Panc1 (cell line): ENCODE results near the gene GTF2H1. TPM values are rescaled to one million over a fixed set of nuclear protein-coding genes. Genes with fewer than 3 reads are reported as not detected.

ENCODE experiments used
- ATAC-seq: fragments of 200-7000 bp; cut with Tn5 transposase; 2 replicates; pipeline ENCODE4 v1.9.1; 2020; ENCODE audit warnings: mild to moderate bottlenecking, moderate library complexity
- BruUV-seq: library from RNA; stranded (reverse); fragments of 400-500 nt; replicated peaks from 2 replicates; lab custom pipeline; 2021; lab: Mats Ljungman, UMichigan
- CTCF ChIA-PET: fragments of 300-600 bp; sonication (Branson Sonifier 250); formaldehyde crosslinking; loops from one replicate; lab custom pipeline; 2022; ENCODE audit warnings: antibody characterized with exemption; lab: Charles Lee
- POLR2A ChIA-PET: fragments of 300-600 bp; sonication (Branson Sonifier 250); formaldehyde crosslinking; loops from one replicate; lab custom pipeline; 2022; ENCODE audit warnings: antibody characterized with exemption; lab: Charles Lee
- DNase-seq: peaks from one replicate; pipeline ENCODE4 v3.0.0-alpha.2; 2010; ENCODE audit warnings: low read depth, low spot score
- H3K27ac ChIP-seq: 2 replicates; pipeline ENCODE4 v1.5.1; 2011; ENCODE audit warnings: mild to moderate bottlenecking, low read length, inconsistent platforms
- H3K27me3 ChIP-seq: fragments of 200-500 bp; sonication (Bioruptor generic); 2 replicates; pipeline ENCODE4 v1.6.0; 2014; ENCODE audit warnings: low read length, inconsistent platforms; ENCODE audit not compliant: control insufficient read depth, insufficient read depth
- H3K36me3 ChIP-seq: fragments of 200-500 bp; sonication (Bioruptor generic); 2 replicates; pipeline ENCODE4 v1.5.1; 2014; ENCODE audit warnings: inconsistent platforms, mild to moderate bottlenecking, low read length, moderate library complexity; ENCODE audit not compliant: control insufficient read depth, insufficient read depth
- H3K4me1 ChIP-seq: 2 replicates; pipeline ENCODE4 v1.5.1; 2011; ENCODE audit warnings: inconsistent platforms, mild to moderate bottlenecking, low read length, moderate library complexity; ENCODE audit not compliant: control insufficient read depth, insufficient read depth
- H3K4me3 ChIP-seq, 2 experiments: 2 replicates each; pipeline ENCODE4 v1.5.1; 2011 to 2012; ENCODE audit warnings: low read depth in 2 of 2, low read length in 2 of 2, mild to moderate bottlenecking in 2 of 2, inconsistent platforms in 1 of 2, moderate library complexity in 1 of 2
- H3K9me3 ChIP-seq: fragments of 200-500 bp; sonication (Bioruptor generic); 2 replicates; pipeline ENCODE4 v1.5.1; 2014; ENCODE audit warnings: low read depth, mild to moderate bottlenecking, inconsistent platforms, low read length, moderate library complexity; ENCODE audit not compliant: control insufficient read depth, insufficient read depth
- POLR2AphosphoS5 ChIP-seq: IDR thresholded peaks from 2 replicates; pipeline ENCODE4 v1.6.1; 2012; ENCODE audit warnings: mild to moderate bottlenecking, low read depth, low read length, moderate library complexity
- SIN3A ChIP-seq: IDR thresholded peaks from 2 replicates; pipeline ENCODE4 v1.6.1; 2012; ENCODE audit warnings: low read depth, mild to moderate bottlenecking, low read length, moderate library complexity, borderline replicate concordance; ENCODE audit not compliant: insufficient read depth
- TCF7L2 ChIP-seq: IDR thresholded peaks from 2 replicates; pipeline ENCODE4 v1.6.1; 2011; ENCODE audit warnings: mild to moderate bottlenecking, low read depth, low read length, inconsistent platforms
- in situ Hi-C: cut with HindIII; loops from 2 replicates; pipeline ENCODE4 v1.10.0; 2016; ENCODE audit warnings: low sequenced_read_pairs, low pct_unique_long_range_greater_than_20kb
- intact Hi-C: fragments of 100-400 bp; cut with micrococcal nuclease; formaldehyde crosslinking; loops from one replicate; pipeline ENCODE4 v1.10.0; 2022; ENCODE audit not compliant: unreplicated experiment
- total RNA-seq: library from RNA; stranded (reverse); gene quantifications from one replicate; pipeline ENCODE4 v1.2.1, GENCODE V29; 2021; ENCODE audit not compliant: unreplicated experiment
- TF ChIP-seq, protein P1 (sequence below): fragments of 450-650 bp; IDR thresholded peaks from 2 replicates; pipeline ENCODE4 v1.5.1; 2017; ENCODE audit warnings: mild to moderate bottlenecking
- TF ChIP-seq, protein P2 (sequence below), 2 experiments: IDR thresholded peaks; 2 replicates each; pipeline ENCODE4 v1.6.1; 2011 to 2012; ENCODE audit warnings: low read depth in 2 of 2, control low read depth in 1 of 2, low read length in 1 of 2, mild to moderate bottlenecking in 1 of 2, moderate library complexity in 1 of 2; ENCODE audit not compliant: insufficient read depth in 1 of 2

The GTF2H1 gene
- total RNA-seq, 1 experiment from 2014 or later, result 60.6 TPM

DNA sequence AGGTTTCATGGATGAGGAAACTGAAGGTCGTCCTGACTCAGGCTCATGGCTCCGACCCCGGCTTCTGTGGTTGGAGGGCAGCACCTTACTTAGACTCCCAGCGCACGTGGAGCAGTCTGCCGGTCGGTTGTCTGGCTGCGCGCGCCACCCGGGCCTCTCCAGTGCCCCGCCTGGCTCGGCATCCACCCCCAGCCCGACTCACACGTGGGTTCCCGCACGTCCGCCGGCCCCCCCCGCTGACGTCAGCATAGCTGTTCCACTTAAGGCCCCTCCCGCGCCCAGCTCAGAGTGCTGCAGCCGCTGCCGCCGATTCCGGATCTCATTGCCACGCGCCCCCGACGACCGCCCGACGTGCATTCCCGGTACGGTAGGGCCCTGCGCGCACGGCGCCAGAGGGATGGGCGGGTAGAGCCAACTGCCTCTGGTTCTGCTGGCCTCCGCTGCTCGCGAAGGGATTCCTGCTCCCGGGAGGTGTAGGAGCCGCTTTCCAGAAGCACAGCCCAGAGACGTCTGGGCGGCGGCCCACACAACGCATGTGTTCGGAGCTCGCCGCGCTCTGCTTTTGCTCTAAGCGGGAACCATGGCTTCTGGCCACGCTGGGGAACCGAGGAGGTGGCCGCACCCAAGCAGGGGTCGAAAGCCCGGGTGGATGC is 72.0 kb downstream of the GTF2H1 start, which contains the start of gene LDHA:
Gene LDHA (plus strand): TSS at position 289 of the 653 bp plus-strand sequence. CDS start 2,280 bp downstream, outside the sequence.
- intact Hi-C loops, result no loop called here
- CTCF ChIA-PET, result interaction anchor here (0.6 kb wide), 1 partner anchor 11 kb away, joined by 7 read pairs; no protein-coding TSS in a partner anchor

DNA sequence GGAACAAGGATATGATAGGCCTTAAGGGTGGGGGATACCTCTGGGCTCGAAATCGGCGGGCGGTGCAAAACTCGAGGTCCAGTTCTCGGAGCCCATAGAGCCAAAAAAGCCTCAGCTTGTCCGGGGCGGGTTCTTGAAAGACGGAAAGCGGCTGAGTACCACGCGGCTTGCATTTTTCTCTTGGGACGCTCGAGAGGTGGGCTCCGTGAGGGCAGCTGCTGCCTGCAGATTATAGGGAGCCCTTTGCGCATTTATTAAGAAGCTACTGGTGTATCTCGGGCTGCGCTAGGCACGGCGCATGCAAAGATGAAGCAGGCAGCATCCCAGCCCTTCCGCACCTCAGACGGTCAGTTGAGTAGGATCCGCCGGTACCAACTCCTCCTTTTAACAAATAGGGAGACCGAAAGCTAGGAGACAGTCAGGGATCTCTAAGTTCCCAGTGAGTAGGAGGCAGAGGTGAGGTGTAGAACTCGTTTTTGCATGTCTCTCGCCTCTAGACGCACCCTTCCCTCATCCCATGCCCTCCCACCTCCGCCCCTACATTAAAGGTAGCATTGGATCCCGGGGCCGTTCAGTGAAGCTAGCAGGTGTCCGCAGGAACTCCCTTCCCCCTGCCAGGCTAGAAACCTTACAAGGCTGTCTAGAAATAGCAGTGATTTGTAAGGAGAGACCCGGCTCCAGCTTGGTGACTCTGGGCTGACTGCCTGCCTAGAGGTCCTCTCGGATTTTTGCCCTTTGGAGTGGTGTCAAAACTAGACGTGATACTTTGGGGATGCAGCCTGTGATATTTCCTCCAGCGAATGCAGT is 72.8 kb downstream of the GTF2H1 start:
- H3K27ac ChIP-seq, result peak overlapping the region; percentile 99
- peaks cover 18% of the 10 kb centered on the region for H3K4me1 ChIP-seq
- DNase-seq, result no peak
- H3K27me3 ChIP-seq, result no peaks in the 10 kb centered on the region
- H3K4me3 ChIP-seq, result peak overlapping the region; percentile 91 to 100
- no peaks in the 10 kb centered on the region for H3K9me3 ChIP-seq
- intact Hi-C loops (no loop called here), in situ Hi-C loops (no loop called here)
- TSS peak; percentile 72 for BruUV-seq
- no peak; the same call in 1 of the 2 replicates for ATAC-seq
- H3K36me3 ChIP-seq, result peaks cover 35% of the 10 kb centered on the region
- TF ChIP-seq POLR2AphosphoS5 (no peak), TCF7L2 (no peak), SIN3A (no peak)
- TF ChIP-seq, protein P1, sequence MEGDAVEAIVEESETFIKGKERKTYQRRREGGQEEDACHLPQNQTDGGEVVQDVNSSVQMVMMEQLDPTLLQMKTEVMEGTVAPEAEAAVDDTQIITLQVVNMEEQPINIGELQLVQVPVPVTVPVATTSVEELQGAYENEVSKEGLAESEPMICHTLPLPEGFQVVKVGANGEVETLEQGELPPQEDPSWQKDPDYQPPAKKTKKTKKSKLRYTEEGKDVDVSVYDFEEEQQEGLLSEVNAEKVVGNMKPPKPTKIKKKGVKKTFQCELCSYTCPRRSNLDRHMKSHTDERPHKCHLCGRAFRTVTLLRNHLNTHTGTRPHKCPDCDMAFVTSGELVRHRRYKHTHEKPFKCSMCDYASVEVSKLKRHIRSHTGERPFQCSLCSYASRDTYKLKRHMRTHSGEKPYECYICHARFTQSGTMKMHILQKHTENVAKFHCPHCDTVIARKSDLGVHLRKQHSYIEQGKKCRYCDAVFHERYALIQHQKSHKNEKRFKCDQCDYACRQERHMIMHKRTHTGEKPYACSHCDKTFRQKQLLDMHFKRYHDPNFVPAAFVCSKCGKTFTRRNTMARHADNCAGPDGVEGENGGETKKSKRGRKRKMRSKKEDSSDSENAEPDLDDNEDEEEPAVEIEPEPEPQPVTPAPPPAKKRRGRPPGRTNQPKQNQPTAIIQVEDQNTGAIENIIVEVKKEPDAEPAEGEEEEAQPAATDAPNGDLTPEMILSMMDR, result no peak
- TF ChIP-seq, protein P2, sequence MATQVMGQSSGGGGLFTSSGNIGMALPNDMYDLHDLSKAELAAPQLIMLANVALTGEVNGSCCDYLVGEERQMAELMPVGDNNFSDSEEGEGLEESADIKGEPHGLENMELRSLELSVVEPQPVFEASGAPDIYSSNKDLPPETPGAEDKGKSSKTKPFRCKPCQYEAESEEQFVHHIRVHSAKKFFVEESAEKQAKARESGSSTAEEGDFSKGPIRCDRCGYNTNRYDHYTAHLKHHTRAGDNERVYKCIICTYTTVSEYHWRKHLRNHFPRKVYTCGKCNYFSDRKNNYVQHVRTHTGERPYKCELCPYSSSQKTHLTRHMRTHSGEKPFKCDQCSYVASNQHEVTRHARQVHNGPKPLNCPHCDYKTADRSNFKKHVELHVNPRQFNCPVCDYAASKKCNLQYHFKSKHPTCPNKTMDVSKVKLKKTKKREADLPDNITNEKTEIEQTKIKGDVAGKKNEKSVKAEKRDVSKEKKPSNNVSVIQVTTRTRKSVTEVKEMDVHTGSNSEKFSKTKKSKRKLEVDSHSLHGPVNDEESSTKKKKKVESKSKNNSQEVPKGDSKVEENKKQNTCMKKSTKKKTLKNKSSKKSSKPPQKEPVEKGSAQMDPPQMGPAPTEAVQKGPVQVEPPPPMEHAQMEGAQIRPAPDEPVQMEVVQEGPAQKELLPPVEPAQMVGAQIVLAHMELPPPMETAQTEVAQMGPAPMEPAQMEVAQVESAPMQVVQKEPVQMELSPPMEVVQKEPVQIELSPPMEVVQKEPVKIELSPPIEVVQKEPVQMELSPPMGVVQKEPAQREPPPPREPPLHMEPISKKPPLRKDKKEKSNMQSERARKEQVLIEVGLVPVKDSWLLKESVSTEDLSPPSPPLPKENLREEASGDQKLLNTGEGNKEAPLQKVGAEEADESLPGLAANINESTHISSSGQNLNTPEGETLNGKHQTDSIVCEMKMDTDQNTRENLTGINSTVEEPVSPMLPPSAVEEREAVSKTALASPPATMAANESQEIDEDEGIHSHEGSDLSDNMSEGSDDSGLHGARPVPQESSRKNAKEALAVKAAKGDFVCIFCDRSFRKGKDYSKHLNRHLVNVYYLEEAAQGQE (IDR thresholded peaks at IDR 0.05; ENCODE audit: insufficient read depth in 1 of 2, low read depth in 2 of 2, low read length in 1 of 2), result no peak
- POLR2A ChIA-PET, result interaction anchor here (0.6 to 2.2 kb wide), 10 partner anchors 11 to 1319 kb away, joined by 3 to 17 read pairs (median 3); no protein-coding TSS in a partner anchor
- CTCF ChIA-PET, result interaction anchor here (0.6 kb wide), 1 partner anchor 12 kb away, joined by 7 read pairs; no protein-coding TSS in a partner anchor

More for the DNA sequence above, 72.0 kb downstream of the GTF2H1 start, which contains the start of gene LDHA:
- H3K36me3 ChIP-seq, result peaks cover 29% of the 10 kb centered on the region
- DNase-seq, result peak; percentile 51
- BruUV-seq, result no TSS peak
- H3K27me3 ChIP-seq, result no peaks in the 10 kb centered on the region
- POLR2A ChIA-PET, result interaction anchor here (0.6 to 2.2 kb wide), 9 partner anchors 10 to 1320 kb away, joined by 3 to 18 read pairs (median 4); no protein-coding TSS in a partner anchor
- peak; percentile 87 for ATAC-seq
- in situ Hi-C loops, result no loop called here
- H3K4me3 ChIP-seq, result peak within 1 kb of the TSS; percentile 91 to 100
- TF ChIP-seq SIN3A (peak; percentile 98; the same call in 1 of the 2 replicates), TCF7L2 (no peak), POLR2AphosphoS5 (peak; percentile 98)
- TF ChIP-seq, protein P1, result no peak
- TF ChIP-seq, protein P2 (IDR thresholded peaks at IDR 0.05; ENCODE audit: insufficient read depth in 1 of 2, low read depth in 2 of 2, low read length in 1 of 2), result 0 out of 4 replicates have a peak, but pooled peaks of 1 of the 2 experiments have one; percentile 59
- peaks cover 18% of the 10 kb centered on the region for H3K4me1 ChIP-seq
- peak within 1 kb of the TSS; percentile 99 for H3K27ac ChIP-seq
- H3K9me3 ChIP-seq, result no peaks in the 10 kb centered on the region
